GM19099 (cell line): Measurements from ENCODE around the gene ELP4.

Experiments
- POLR2A ChIP-seq: IDR thresholded peaks from 3 replicates; pipeline ENCODE4 v1.6.1; 2011; ENCODE audit warnings: low read depth; ENCODE audit not compliant: insufficient read length; ENCODE audit errors: extremely low read depth

The ELP4 gene

DNA sequence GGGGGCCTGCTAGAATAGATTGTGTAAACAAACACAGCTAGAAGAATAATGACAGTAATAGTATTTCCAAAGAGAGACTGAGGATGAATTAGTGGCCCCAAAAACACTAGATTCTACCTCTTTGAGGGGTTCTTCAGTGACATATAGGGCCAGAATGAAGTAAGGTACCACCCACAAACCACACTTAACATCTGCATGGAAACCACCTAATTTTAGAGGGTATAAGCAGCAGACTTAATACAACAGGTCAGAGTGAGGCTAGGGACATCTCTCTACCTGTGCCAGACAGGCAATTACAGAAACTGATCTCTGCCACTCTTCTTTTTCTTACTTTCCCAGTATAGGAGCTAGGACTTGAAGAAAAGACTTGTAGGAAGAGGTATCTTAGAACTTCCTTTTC, 20.1 kb downstream of the ELP4 start:
- TF ChIP-seq POLR2A, result no peak

DNA sequence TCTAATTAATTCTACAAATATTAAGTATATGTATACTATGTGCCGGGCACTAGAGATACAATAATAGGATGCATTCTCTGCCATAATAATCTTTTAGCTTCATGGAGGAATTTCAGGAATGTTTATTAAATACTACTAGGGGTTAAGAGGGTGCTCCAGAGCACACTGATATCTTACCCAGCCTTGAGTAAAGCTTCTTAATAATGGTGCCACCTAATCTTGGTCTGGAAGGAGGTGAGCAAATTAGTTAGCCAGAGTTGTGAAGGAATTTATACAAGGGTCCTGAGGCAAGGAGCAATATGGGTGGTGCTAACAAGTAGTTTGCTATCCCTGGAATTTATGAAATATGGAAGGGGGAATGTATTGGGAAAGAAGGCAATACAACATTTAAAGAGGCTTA, 21.7 kb downstream of the ELP4 start:
- TF ChIP-seq POLR2A, result no peak

DNA sequence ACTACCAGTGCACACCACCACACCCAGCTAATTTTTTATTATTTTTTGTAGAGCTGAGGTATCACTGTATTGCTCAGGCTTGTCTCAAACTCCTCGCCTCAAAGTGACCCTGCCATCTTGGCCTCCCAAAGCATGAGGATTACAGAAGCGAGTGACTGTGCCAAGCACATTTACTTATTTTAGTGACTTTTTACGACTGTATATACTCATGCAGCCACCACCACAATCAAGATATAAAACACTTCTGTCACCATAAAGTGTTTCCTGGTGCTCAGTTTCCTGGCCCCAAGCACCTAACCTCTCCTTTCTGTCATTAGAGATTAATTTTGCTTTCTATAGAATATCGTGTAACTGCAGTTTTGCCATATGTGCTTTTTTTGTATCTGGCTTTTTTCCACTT, 25.9 kb downstream of the ELP4 start:
- no peak for TF ChIP-seq POLR2A

DNA sequence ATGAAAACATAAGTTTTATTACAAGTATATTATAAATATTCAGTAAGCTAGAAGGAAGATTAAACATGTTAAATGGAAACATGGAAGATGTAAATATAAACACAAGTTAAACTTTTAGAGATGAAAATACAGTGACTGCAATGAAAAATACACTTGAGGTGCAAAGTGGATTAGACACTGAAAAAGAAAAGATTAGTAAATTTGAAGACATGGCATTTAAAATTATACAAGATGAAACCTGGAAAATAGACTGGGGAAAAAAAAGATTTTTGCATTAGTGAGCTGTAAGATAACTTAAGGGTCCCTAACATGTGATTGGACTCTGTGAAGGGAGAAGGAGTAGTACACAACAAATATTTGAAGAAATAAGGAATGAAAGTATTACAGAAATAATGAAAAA, 33.3 kb downstream of the ELP4 start:
- TF ChIP-seq POLR2A, result no peak

DNA sequence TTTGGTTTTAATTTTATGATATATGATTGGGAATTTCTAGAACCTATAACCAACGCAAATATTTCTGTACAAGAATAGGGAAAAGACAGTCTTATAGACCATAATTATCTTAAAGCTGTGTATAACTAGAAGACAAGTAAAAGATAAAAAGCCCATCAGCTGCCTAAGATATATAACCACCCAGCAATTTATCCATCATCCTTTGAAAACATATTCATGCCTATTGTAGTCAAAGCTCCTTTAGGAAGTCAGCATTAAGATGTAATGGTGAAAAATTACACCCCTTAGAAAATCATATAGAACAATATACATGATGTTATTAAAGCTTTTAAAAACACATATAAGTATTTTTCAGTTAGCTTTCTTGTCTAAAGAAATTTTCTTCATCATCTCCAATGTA, 46.4 kb downstream of the ELP4 start:
- no peak for TF ChIP-seq POLR2A

DNA sequence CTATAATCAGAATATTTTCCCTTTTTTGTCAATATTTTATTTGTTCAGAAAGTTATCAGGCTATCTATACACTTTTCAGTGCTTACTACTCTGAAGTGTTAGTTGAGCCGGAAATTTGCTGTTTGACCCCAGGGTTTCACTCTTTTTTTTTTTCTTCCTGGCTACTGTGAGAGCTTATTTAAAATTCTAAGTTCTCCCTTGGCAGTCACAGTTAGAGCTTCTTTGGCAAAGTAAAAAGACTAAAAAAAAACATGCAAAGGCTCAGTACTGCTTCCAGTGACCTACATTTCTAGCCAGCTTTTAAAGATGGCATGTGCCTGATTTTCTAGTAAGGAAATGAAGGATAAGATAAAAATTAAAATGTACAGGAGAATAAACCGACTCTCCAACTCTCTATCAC, 48.4 kb downstream of the ELP4 start:
- no peak for TF ChIP-seq POLR2A

DNA sequence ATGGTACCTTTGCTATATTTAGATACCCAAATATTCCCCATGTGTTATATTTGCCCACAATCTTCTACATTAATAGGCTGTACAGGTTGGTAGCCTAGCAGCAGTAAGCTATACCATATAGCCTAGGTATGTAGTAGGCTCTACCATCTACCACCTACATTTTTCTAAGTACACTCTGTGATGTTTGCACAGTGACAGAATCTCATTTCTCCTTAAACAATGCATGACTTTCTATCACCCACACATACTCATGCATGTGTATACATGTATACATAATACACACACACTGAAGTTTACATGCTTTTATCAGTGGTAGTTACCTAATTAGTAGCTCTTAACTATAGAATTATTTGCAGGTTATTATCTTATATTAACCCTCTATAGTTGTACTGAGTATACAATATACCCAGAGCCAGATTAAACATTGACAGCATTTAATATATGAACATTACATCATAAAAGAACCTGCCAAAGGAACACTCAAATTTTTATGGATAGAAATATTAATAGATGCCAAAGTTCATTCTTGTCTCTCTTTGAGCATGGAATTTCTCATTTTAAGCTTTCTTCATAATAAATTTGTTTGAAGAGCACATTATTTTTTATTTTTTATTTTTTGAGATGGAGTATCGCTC, 51.4 kb downstream of the ELP4 start:
- TF ChIP-seq POLR2A, result no peak

DNA sequence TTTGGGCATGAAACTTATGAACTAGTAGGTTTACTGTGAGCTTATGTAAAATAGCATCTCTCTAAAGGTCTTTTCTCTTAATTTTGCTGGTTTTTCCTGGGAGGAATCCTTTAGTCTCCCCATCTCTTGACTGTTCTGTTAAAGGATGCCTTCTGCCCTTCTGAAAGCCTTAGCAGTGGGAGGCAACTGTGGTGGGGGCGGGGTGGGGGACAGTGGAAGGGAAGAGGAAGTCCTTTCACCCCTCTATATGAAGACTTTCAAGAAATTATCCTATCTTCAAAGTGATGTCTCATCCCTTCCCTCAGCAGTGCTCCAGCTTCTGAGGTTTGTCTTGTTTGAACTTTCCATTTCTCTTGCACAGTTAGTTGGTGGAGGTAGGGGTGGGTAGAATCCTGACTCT, 73.1 kb downstream of the ELP4 start:
- TF ChIP-seq POLR2A, result no peak

DNA sequence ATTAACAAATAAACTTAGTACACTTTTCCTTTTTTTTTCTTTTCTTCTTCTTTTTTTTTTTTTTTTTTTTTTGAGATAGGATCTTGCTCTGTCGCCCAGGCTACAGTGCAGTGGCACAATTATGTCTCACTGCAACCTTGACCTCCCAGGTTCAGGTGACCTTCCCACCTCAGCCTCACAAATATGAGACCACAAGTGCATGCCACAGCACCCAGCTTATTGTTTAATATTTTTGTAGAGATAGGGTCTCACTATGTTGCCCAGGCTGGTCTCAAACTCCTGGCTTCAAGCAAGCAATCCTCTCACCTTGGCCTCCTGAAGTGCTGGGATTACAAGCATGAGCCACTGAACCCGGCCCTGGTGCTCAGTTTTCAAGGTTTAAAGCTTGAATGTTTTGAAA, 88.9 kb downstream of the ELP4 start:
- no peak for TF ChIP-seq POLR2A

DNA sequence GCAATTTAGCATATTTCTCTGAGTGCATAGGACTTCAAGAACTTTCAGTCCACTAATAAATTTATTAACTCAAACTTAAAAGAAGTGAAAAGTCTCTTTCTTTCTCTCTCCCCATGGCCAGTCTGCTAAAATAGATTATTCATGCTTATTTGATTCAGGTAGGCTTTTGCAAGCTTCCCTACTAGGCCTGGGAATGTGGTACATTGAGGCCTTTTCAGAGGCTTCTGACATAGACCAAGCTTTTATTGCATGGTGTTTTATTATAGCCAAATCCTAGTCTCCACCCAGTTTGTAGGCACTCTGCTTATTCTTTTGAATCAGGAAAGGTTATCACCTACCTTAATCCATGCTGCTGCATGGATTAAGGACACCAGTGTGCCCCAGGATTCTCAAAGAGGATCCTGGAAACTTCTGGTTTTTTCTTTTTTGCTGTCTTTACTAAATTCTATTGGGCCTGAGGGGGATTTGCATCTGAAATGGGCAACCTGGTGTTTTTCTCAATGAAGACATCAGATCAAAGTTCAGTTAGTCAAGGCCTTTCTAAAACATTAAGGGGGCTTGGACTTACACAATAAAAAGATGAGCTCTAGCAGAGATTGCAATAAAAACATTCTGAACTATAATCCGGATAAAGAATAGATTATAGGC, 92.2 kb downstream of the ELP4 start:
- TF ChIP-seq POLR2A, result no peak

DNA sequence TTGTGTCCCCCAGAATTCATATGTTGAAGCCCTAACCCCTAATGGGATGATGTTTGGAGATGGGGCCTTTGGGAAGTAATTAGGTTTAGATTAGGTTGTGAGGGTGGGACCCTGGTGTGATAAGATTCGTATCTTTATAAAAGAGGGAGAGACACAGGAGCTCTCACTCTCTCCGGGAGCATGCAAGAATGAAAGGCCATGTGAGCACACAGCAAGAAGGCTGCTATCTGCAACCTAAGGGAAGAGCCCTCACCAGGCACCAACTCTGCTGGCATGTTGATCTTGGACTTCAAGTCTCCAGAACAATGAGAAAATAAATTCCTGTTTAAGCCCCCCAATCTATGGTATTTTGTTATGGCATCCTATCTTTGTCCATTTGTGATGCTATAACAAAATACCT, 97.3 kb downstream of the ELP4 start:
- TF ChIP-seq POLR2A, result no peak

DNA sequence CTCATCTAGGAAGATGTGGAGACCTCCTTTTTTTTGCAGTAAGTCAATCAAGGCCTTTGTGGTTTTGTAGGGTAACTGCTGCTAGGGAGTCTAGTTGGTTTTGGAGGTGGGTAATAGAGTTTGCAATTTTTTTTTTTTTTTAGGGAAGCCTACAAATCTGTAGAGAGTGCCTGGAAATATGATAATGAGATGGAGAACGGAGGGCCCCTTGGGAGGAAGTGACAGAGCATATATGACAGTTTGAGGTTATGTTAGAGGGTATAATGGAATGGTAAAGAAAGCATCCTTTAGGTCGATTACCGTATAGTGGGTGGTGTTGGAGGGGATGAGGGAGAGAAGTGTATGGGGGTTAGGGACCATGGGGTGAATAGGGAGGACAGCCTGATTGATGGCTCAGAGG, 98.3 kb downstream of the ELP4 start:
- no peak for TF ChIP-seq POLR2A

DNA sequence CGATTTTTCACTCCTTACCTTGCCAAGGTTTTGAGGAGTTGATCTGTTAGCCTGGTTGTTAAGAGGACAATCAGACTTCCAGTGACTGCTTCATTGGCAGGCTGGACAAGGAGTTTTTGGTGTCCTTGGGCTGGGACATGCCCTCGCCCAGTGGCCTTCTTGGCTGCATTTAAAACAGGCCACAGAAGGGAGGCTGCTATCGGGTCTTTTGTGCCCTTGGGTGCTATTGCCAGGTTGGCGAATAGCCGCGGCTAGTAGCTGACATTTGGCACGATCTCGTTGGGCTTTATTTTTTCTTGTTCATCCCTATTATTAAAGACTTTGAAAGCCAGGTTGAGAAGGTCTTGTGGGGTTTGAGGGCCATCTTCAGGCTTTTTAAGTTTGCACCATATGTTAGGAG, 99.4 kb downstream of the ELP4 start:
- no peak for TF ChIP-seq POLR2A

DNA sequence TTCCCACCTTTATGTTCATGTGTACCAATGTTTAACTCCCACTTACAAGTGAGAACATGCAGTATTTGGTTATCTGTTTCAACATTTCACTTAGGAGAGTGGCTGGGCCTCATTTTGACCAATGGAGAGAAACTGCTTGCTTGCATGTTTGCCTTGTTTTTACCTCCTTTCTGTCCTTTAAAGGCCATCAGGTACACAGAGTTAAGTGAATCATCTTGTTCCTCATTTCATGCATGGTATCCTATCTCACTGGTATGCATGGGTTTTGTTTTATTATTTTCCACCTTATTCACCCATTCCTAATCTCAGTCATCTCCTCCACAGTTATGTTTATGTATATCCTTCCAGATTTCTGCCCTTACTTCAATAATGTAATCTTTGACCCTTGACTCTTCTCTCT, 101.0 kb downstream of the ELP4 start:
- TF ChIP-seq POLR2A, result no peak

DNA sequence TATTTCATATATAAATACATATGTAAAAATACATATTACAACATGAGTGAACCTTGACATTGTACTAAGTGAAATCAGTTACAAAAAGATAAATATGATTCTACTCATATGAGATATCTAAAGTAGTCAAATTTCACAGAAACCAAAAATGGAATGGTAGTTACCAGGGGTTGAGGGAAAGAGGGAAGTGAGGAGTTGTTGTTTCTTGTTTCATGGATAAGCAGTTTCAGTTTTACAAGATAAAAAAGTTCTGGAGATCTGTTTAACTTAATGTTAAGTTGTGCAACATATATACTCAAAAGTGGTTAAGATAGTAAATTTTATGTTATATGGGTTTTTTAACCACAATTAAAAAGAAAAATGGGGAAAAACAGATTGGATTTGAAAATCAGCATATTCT, 107.7 kb downstream of the ELP4 start:
- TF ChIP-seq POLR2A, result no peak

DNA sequence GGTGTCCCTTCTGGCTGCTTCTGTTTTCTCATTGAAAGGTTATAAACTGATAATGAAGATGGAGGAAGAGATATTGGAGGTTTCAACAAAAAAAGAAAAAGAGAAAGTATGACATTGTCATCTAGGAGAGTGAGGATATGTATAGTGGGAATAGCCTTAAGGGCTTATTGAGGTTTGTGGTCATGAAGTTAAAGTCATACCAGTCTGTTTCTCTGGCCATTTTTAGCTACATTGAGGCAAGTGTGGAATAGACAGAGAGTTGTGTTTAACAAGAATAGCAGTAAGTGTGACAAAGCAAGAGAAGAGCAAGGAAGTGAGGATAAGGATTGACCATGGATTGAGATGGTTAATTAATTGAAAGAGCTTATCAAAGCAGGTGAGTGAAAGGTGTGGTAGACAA, 110.4 kb downstream of the ELP4 start:
- no peak for TF ChIP-seq POLR2A

DNA sequence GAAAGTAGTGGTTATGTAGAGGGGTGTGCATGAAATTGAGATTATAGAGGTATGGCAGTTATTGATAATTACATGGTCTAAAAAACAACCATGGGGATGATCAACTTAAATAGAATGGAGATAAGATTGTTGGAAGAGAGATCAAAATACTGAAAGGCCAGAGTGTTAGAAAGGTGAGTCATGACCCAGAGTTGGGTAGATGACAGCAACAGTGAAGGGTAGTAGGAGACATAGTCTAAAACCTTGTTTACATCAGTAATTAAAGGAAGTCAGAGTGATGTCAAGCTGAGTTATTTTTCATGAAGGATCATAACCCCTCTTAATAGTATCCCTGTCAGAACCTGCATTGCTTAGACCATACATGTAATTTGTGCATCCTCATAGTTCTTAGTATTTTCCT, 110.9 kb downstream of the ELP4 start:
- TF ChIP-seq POLR2A, result no peak

DNA sequence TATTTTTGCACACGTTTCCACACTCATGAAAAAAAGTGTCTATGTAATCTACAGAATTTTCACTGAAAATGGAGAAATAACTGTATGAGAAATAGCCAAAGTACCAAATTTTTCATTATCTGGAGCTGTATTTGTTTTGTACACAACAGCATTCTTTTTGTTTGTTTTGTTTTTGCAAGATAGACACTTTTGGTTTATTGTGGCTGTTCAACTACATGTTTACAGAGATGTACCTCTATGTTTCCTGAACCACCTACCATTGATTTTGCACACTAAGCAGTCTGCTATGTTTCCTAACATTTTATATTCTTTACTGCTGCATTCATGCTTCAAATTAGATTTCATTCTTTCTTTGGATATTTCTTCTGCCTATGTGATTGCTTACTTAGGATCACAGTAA, 116.3 kb downstream of the ELP4 start:
- no peak for TF ChIP-seq POLR2A

DNA sequence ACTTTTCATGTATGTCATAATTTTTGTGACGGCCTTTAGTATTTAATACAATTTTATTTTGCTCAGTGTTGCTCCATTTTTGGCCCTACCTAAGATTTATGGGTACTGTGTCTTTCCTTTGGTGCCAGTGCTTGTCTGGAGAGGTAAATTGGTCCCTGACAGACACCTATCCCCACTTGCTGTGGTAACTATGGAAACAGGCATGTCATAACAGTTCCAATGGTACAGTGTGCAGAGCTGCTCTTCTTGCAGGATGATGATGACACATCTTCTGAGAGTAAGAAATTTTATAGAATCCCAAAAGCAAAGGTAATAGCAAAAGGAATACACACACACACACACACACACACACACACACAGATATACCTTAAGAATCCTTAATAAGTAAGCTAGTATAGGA, 118.5 kb downstream of the ELP4 start:
- no peak for TF ChIP-seq POLR2A
